HEK293 (cell line): ENCODE data around the gene PKIG.
A peak's percentile ranks its signal among the peaks of the same experiment; 100 is the strongest.

ENCODE experiments used
- EGR2 ChIP-seq: fragments of 450-650 bp; formaldehyde crosslinking; IDR thresholded peaks from 2 replicates; pipeline ENCODE4 v1.5.1; 2016; ENCODE audit warnings: low read depth, missing biosample characterization, missing genetic modification characterization
- KLF1 ChIP-seq: fragments of 450-650 bp; formaldehyde crosslinking; IDR thresholded peaks from 2 replicates; pipeline ENCODE4 v1.5.1; 2016; ENCODE audit warnings: missing biosample characterization, missing genetic modification characterization
- KLF16 ChIP-seq: fragments of 450-650 bp; formaldehyde crosslinking; IDR thresholded peaks from 2 replicates; pipeline ENCODE4 v1.5.1; 2017; ENCODE audit warnings: missing biosample characterization, missing genetic modification characterization
- RBAK ChIP-seq: fragments of 450-650 bp; formaldehyde crosslinking; IDR thresholded peaks from 2 replicates; pipeline ENCODE4 v1.5.1; 2016; ENCODE audit warnings: missing biosample characterization, missing genetic modification characterization
- TCF7L2 ChIP-seq: IDR thresholded peaks from 2 replicates; pipeline ENCODE4 v1.6.1; 2011; ENCODE audit warnings: low read depth, mild to moderate bottlenecking, inconsistent platforms, low read length, moderate library complexity, borderline replicate concordance
- WT1 ChIP-seq: fragments of 450-650 bp; formaldehyde crosslinking; IDR thresholded peaks from 2 replicates; pipeline ENCODE4 v1.5.1; 2016; ENCODE audit warnings: missing biosample characterization, missing genetic modification characterization
- ZBTB44 ChIP-seq: fragments of 450-650 bp; IDR thresholded peaks from 2 replicates; pipeline ENCODE4 v1.5.1; 2018; ENCODE audit warnings: missing biosample characterization, mild to moderate bottlenecking, missing genetic modification characterization
- ZBTB48 ChIP-seq: fragments of 450-650 bp; formaldehyde crosslinking; IDR thresholded peaks from 2 replicates; pipeline ENCODE4 v1.5.1; 2016; ENCODE audit warnings: missing biosample characterization, missing genetic modification characterization
- ZFP3 ChIP-seq: fragments of 450-650 bp; formaldehyde crosslinking; IDR thresholded peaks from 2 replicates; pipeline ENCODE4 v1.5.1; 2016; ENCODE audit warnings: low read depth, missing biosample characterization, missing genetic modification characterization
- ZIC2 ChIP-seq: fragments of 450-650 bp; formaldehyde crosslinking; IDR thresholded peaks from 2 replicates; pipeline ENCODE4 v1.5.1; 2016; ENCODE audit warnings: missing biosample characterization, missing genetic modification characterization
- ZNF10 ChIP-seq: fragments of 450-650 bp; formaldehyde crosslinking; IDR thresholded peaks from 2 replicates; pipeline ENCODE4 v1.5.1; 2017; ENCODE audit warnings: missing biosample characterization, missing genetic modification characterization
- ZNF112 ChIP-seq: fragments of 450-650 bp; formaldehyde crosslinking; IDR thresholded peaks from 2 replicates; pipeline ENCODE4 v1.5.0; 2017; ENCODE audit warnings: missing biosample characterization, missing genetic modification characterization
- ZNF133 ChIP-seq: fragments of 450-650 bp; formaldehyde crosslinking; IDR thresholded peaks from 2 replicates; pipeline ENCODE4 v1.5.1; 2016; ENCODE audit warnings: missing biosample characterization, missing genetic modification characterization
- ZNF155 ChIP-seq: fragments of 450-650 bp; formaldehyde crosslinking; IDR thresholded peaks from 2 replicates; pipeline ENCODE4 v1.5.1; 2016; ENCODE audit warnings: missing biosample characterization, missing genetic modification characterization
- ZNF157 ChIP-seq: fragments of 450-650 bp; formaldehyde crosslinking; IDR thresholded peaks from 2 replicates; pipeline ENCODE4 v1.5.1; 2016; ENCODE audit warnings: missing biosample characterization, missing genetic modification characterization
- ZNF18 ChIP-seq: fragments of 450-650 bp; formaldehyde crosslinking; IDR thresholded peaks from 2 replicates; pipeline ENCODE4 v1.5.1; 2016; ENCODE audit warnings: missing biosample characterization, missing genetic modification characterization
- ZNF214 ChIP-seq: fragments of 450-650 bp; formaldehyde crosslinking; IDR thresholded peaks from 2 replicates; pipeline ENCODE4 v1.5.1; 2017; ENCODE audit warnings: missing biosample characterization, mild to moderate bottlenecking, missing genetic modification characterization, borderline replicate concordance
- ZNF266 ChIP-seq: fragments of 450-650 bp; formaldehyde crosslinking; IDR thresholded peaks from 2 replicates; pipeline ENCODE4 v1.5.1; 2016; ENCODE audit warnings: missing biosample characterization, missing genetic modification characterization, low read depth
- ZNF324 ChIP-seq: fragments of 450-650 bp; formaldehyde crosslinking; IDR thresholded peaks from 2 replicates; pipeline ENCODE4 v1.5.1; 2016; ENCODE audit warnings: missing biosample characterization, missing genetic modification characterization
- ZNF362 ChIP-seq: fragments of 450-650 bp; formaldehyde crosslinking; IDR thresholded peaks from 2 replicates; pipeline ENCODE4 v1.5.1; 2016; ENCODE audit warnings: missing biosample characterization, missing genetic modification characterization
- ZNF366 ChIP-seq: fragments of 450-650 bp; formaldehyde crosslinking; conservative IDR thresholded peaks from 2 replicates; pipeline ENCODE4 v1.5.1; 2016; ENCODE audit warnings: missing biosample characterization, missing genetic modification characterization
- ZNF555 ChIP-seq: fragments of 450-650 bp; formaldehyde crosslinking; conservative IDR thresholded peaks from 2 replicates; pipeline ENCODE4 v1.5.1; 2017; ENCODE audit warnings: missing biosample characterization, mild to moderate bottlenecking, missing genetic modification characterization, inconsistent platforms
- ZNF580 ChIP-seq: fragments of 450-650 bp; formaldehyde crosslinking; IDR thresholded peaks from 2 replicates; pipeline ENCODE4 v1.5.1; 2016; ENCODE audit warnings: missing biosample characterization, missing genetic modification characterization
- ZNF585B ChIP-seq: fragments of 450-650 bp; formaldehyde crosslinking; IDR thresholded peaks from 2 replicates; pipeline ENCODE4 v1.5.1; 2016; ENCODE audit warnings: missing biosample characterization, missing genetic modification characterization
- ZNF621 ChIP-seq: fragments of 450-650 bp; formaldehyde crosslinking; IDR thresholded peaks from 2 replicates; pipeline ENCODE4 v1.5.1; 2017; ENCODE audit warnings: missing biosample characterization, missing genetic modification characterization
- ZNF629 ChIP-seq: fragments of 450-650 bp; formaldehyde crosslinking; IDR thresholded peaks from 2 replicates; pipeline ENCODE4 v1.5.1; 2017; ENCODE audit warnings: missing biosample characterization, missing genetic modification characterization
- ZNF645 ChIP-seq: fragments of 450-650 bp; formaldehyde crosslinking; IDR thresholded peaks from 2 replicates; pipeline ENCODE4; 2016; ENCODE audit warnings: missing biosample characterization, missing genetic modification characterization
- ZNF660 ChIP-seq: fragments of 450-650 bp; IDR thresholded peaks from 2 replicates; pipeline ENCODE4 v1.5.1; 2018; ENCODE audit warnings: missing biosample characterization, mild to moderate bottlenecking, missing genetic modification characterization
- ZNF707 ChIP-seq: fragments of 450-650 bp; formaldehyde crosslinking; IDR thresholded peaks from 2 replicates; pipeline ENCODE4 v1.5.1; 2016; ENCODE audit warnings: missing biosample characterization, missing genetic modification characterization
- ZNF791 ChIP-seq: fragments of 450-650 bp; formaldehyde crosslinking; IDR thresholded peaks from 2 replicates; pipeline ENCODE4 v1.5.1; 2016; ENCODE audit warnings: missing biosample characterization, missing genetic modification characterization
- ZSCAN4 ChIP-seq: fragments of 450-650 bp; formaldehyde crosslinking; IDR thresholded peaks from 2 replicates; pipeline ENCODE4 v1.5.1; 2017; ENCODE audit warnings: missing biosample characterization, missing genetic modification characterization

PKIG gene

GRCh38 chr20:44651684-44652423 is 69.5 kb downstream of the PKIG start, which contains the start of gene ADA (continued):
- no peak for TF ChIP-seq ZNF707 (tag by site-specific recombination)
- no peak for TF ChIP-seq ZBTB44 (tag by site-specific recombination)
- no peak for TF ChIP-seq ZNF10 (tag by site-specific recombination)
- TF ChIP-seq ZNF155 (tag by site-specific recombination) = no peak
- 0 out of 2 replicates have a peak, but pooled peaks have one; percentile 4 for TF ChIP-seq ZNF366 (tag by site-specific recombination)
- TF ChIP-seq ZNF645 (tag by site-specific recombination) = no peak
- TF ChIP-seq ZNF660 (tag by site-specific recombination) = no peak
- no peak for TF ChIP-seq ZNF362 (tag by site-specific recombination)
- TF ChIP-seq ZNF791 (tag by site-specific recombination) = no peak
- TF ChIP-seq ZSCAN4 = no peak
- TF ChIP-seq EGR2 (tag by site-specific recombination) = no peak
- no peak for TF ChIP-seq TCF7L2
- no peak for TF ChIP-seq ZNF585B
- TF ChIP-seq WT1 (tag by site-specific recombination) = no peak
- TF ChIP-seq ZNF214 (tag by site-specific recombination) = no peak
- no peak; the same call in 1 of the 2 replicates for TF ChIP-seq ZBTB48 (tag by site-specific recombination)
- TF ChIP-seq RBAK = no peak
- no peak for TF ChIP-seq KLF1
- no peak for TF ChIP-seq ZNF157 (tag by site-specific recombination)
- TF ChIP-seq ZNF266 (tag by site-specific recombination) = no peak
- no peak for TF ChIP-seq ZFP3
- TF ChIP-seq ZNF324 (tag by site-specific recombination) = no peak
- TF ChIP-seq ZNF133 (tag by site-specific recombination) = no peak
- TF ChIP-seq ZNF555 = no peak
- TF ChIP-seq ZNF580 = no peak
- TF ChIP-seq ZNF18 (tag by site-specific recombination) = peak; percentile 92; the same call in 1 of the 2 replicates
- TF ChIP-seq ZNF629 = no peak
- TF ChIP-seq KLF16 (tag by site-specific recombination) = 0 out of 2 replicates have a peak, but pooled peaks have one; percentile 49
- TF ChIP-seq ZNF112 (tag by site-specific recombination) = no peak
- no peak for TF ChIP-seq ZNF621
- TF ChIP-seq ZIC2 (tag by site-specific recombination) = peak; percentile 60; the same call in 1 of the 2 replicates
